ENCODE measurements around the gene B4GALT1. TPM values are rescaled to one million over a fixed set of nuclear protein-coding genes. Genes with fewer than 3 reads are reported as not detected.

Gene B4GALT1
- total RNA-seq, 1 experiment from 2014 or later = 121 TPM

DNA sequence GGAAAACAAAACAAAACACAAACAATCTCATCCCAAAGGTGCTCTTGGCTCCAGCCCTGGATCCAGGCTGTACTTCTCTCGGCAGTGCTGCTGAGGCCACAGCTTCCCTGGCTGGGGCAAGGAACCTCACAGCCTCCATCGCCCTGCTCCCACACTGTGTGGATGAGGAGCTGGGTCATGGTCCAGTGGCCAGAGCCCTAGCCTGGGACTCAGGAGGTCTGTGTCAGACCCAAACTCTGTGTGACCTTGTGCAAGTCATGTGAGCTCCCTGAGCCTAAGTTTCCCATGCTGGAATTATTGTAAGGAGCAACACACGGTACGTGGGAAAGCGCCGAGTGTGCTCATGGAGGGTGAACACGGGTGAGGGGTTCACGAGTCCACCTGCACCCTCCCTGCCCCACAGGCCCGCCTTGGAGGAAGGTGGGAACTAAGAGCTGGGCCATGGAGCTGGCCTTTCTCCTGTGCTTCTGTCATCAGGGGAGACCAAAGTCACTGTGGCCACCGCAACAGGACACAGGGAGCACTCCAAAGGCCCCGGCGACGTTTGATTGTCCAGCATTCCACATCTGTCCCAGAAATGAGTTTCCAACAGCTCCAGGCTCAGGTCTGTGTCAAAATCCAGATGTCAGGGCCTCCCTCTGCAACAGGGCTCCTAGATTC is 64.5 kb downstream of the B4GALT1 start:
- no peak overlapping the region for H3K27ac Mint-ChIP-seq (ENCODE audit: unreplicated experiment)

DNA sequence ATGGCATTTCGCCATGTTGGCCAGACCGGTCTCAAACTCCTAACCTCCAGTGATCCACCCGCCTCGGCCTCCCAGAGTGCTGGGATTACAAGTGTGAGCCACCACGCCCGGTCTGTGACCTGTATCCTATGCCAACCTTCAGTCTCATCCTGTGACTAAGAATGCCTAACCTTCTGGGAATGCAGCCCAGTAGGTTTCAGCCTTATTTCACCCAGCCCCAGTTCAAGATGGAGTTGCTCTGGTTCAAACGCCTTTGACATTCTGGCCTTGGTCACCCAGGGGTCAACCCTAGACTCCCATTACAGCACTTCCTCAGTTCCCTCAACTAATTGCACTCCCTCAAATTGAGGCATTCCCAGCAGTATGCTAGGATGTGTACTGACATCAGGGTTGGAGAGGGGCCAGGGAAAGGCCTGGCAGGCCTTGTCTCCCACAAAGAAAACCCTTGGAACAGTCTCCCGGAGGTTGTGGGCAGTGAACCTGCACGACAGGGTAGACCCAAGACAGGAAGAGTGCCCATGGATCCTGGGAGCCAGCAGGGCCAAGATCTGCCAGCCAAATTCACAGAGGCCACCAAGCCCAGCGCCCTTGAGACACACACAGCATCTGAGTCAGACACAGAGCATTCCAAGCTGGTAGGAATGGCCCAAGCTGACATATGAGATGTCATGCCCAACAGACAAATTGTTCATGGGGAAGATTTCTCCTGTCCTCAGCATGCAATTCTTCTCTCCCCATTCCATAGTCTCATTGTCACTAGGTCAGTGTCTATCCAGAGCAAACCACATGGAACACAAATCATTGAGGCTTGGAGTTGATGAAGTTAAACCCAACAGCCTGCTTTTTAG is 65.8 kb downstream of the B4GALT1 start:
- intact Hi-C loops (cut with micrococcal nuclease; ENCODE audit: unreplicated experiment) = no loop called here
- peak overlapping the region; percentile 2 for H3K27ac Mint-ChIP-seq (ENCODE audit: unreplicated experiment)
- BruUV-seq (replicated peaks) = no TSS peak
- no peaks in the 10 kb centered on the region for H3K27me3 Mint-ChIP-seq (ENCODE audit: insufficient read depth, unreplicated experiment)
- 0 out of 2 replicates have a peak, but pooled peaks cover 7% of the 10 kb centered on the region for H3K4me1 ChIP-seq
- H3K4me3 ChIP-seq (ENCODE audit: low read depth, low read length) = no peak overlapping the region
- ChIA-PET CTCF (no interaction called here), POLR2A (no interaction called here)
- no peaks in the 10 kb centered on the region for H3K9me3 Mint-ChIP-seq (ENCODE audit: unreplicated experiment)
- peaks cover 35% of the 10 kb centered on the region for H3K36me3 Mint-ChIP-seq (ENCODE audit: insufficient read depth, unreplicated experiment)
- no peaks in the 10 kb centered on the region for H3K27me3 ChIP-seq (replicated peaks; ENCODE audit: control insufficient read depth, insufficient read depth, low read length)
- H3K4me3 Mint-ChIP-seq (ENCODE audit: unreplicated experiment) = no peak overlapping the region
- no peaks in the 10 kb centered on the region for H3K36me3 ChIP-seq (ENCODE audit: control insufficient read depth, insufficient read depth, low read length)
- peaks cover 13% of the 10 kb centered on the region for H3K4me1 Mint-ChIP-seq (ENCODE audit: low read depth, unreplicated experiment)
- DNase-seq = no peak
- no peaks in the 10 kb centered on the region for H3K9me3 ChIP-seq
- TF ChIP-seq, protein P1, sequence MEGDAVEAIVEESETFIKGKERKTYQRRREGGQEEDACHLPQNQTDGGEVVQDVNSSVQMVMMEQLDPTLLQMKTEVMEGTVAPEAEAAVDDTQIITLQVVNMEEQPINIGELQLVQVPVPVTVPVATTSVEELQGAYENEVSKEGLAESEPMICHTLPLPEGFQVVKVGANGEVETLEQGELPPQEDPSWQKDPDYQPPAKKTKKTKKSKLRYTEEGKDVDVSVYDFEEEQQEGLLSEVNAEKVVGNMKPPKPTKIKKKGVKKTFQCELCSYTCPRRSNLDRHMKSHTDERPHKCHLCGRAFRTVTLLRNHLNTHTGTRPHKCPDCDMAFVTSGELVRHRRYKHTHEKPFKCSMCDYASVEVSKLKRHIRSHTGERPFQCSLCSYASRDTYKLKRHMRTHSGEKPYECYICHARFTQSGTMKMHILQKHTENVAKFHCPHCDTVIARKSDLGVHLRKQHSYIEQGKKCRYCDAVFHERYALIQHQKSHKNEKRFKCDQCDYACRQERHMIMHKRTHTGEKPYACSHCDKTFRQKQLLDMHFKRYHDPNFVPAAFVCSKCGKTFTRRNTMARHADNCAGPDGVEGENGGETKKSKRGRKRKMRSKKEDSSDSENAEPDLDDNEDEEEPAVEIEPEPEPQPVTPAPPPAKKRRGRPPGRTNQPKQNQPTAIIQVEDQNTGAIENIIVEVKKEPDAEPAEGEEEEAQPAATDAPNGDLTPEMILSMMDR (IDR thresholded peaks at IDR 0.05; ENCODE audit: insufficient read depth in 1 of 2, low read depth in 1 of 2, low read length in 1 of 2, severe bottlenecking in 1 of 2, unreplicated experiment in 1 of 2) = no peak

More for the DNA sequence above, 64.5 kb downstream of the B4GALT1 start:
- Histone ChIP-seq H3K4me3 (ENCODE audit: low read depth, low read length) (no peak overlapping the region), H3K9me3 (no peaks in the 10 kb centered on the region), H3K4me1 (peaks cover 7% of the 10 kb centered on the region; the same call in 1 of the 2 replicates), H3K27me3 (replicated peaks; ENCODE audit: control insufficient read depth, insufficient read depth, low read length) (no peaks in the 10 kb centered on the region), H3K36me3 (ENCODE audit: control insufficient read depth, insufficient read depth, low read length) (no peaks in the 10 kb centered on the region)
- DNase-seq = no peak
- Mint-ChIP-seq H3K4me1 (ENCODE audit: low read depth, unreplicated experiment) (peaks cover 13% of the 10 kb centered on the region), H3K36me3 (ENCODE audit: insufficient read depth, unreplicated experiment) (peaks cover 42% of the 10 kb centered on the region), H3K27me3 (ENCODE audit: insufficient read depth, unreplicated experiment) (no peaks in the 10 kb centered on the region), H3K9me3 (ENCODE audit: unreplicated experiment) (no peaks in the 10 kb centered on the region), H3K4me3 (ENCODE audit: unreplicated experiment) (no peak overlapping the region)
- CTCF ChIA-PET = interaction anchor here (0.6 kb wide), 1 partner anchor 69 kb away, joined by 3 read pairs; no protein-coding TSS in a partner anchor
- POLR2A ChIA-PET = no interaction called here
- intact Hi-C loops (cut with micrococcal nuclease; ENCODE audit: unreplicated experiment) = no loop called here
- no TSS peak for BruUV-seq (replicated peaks)
- TF ChIP-seq, protein P1 (IDR thresholded peaks at IDR 0.05; ENCODE audit: insufficient read depth in 1 of 2, low read depth in 1 of 2, low read length in 1 of 2, severe bottlenecking in 1 of 2, unreplicated experiment in 1 of 2) = no peak

DNA sequence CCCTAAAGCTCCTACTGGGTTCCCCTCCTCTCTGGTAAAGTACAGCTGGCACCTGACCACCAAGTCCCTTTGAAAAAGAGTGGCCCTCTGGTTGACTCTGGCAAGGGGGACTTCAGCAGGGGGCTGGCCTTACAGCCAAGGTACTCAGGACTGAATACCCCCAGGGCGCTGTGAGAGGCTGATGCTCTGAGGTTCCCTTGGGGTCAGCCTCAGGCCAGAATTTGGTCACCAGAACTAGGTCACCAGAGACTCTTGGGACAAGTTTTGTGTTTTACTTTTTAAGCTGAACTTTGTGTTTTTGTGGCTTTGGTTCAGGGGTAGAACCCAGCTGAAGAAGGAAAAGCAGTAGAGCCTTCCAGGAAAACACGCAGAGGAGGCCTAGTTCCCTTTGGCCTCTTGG is 67.4 kb downstream of the B4GALT1 start:
- no peak overlapping the region for H3K4me3 Mint-ChIP-seq (ENCODE audit: unreplicated experiment)
- peaks cover 13% of the 10 kb centered on the region for H3K4me1 Mint-ChIP-seq (ENCODE audit: low read depth, unreplicated experiment)
- Histone ChIP-seq H3K36me3 (ENCODE audit: control insufficient read depth, insufficient read depth, low read length) (no peaks in the 10 kb centered on the region), H3K27me3 (replicated peaks; ENCODE audit: control insufficient read depth, insufficient read depth, low read length) (no peaks in the 10 kb centered on the region), H3K4me3 (ENCODE audit: low read depth, low read length) (no peak overlapping the region), H3K9me3 (no peaks in the 10 kb centered on the region), H3K4me1 (0 out of 2 replicates have a peak, but pooled peaks cover 7% of the 10 kb centered on the region)
- no TSS peak for BruUV-seq (replicated peaks)
- peaks cover 28% of the 10 kb centered on the region for H3K36me3 Mint-ChIP-seq (ENCODE audit: insufficient read depth, unreplicated experiment)
- ChIA-PET CTCF (no interaction called here), POLR2A (no interaction called here)
- H3K27ac Mint-ChIP-seq (ENCODE audit: unreplicated experiment) = no peak overlapping the region
- H3K27me3 Mint-ChIP-seq (ENCODE audit: insufficient read depth, unreplicated experiment) = no peaks in the 10 kb centered on the region
- no peak for DNase-seq
- intact Hi-C loops (cut with micrococcal nuclease; ENCODE audit: unreplicated experiment) = no loop called here
- TF ChIP-seq, protein P1 (IDR thresholded peaks at IDR 0.05; ENCODE audit: insufficient read depth in 1 of 2, low read depth in 1 of 2, low read length in 1 of 2, severe bottlenecking in 1 of 2, unreplicated experiment in 1 of 2) = no peak
- no peaks in the 10 kb centered on the region for H3K9me3 Mint-ChIP-seq (ENCODE audit: unreplicated experiment)

All from Caco-2 (cell line).